Measurements from ENCODE around the gene PTX4. TPM values are rescaled to one million over a fixed set of nuclear protein-coding genes. Genes with fewer than 3 reads are reported as not detected.

Gene PTX4
- total RNA-seq, 1 donor from 2014 or later = not detected

DNA sequence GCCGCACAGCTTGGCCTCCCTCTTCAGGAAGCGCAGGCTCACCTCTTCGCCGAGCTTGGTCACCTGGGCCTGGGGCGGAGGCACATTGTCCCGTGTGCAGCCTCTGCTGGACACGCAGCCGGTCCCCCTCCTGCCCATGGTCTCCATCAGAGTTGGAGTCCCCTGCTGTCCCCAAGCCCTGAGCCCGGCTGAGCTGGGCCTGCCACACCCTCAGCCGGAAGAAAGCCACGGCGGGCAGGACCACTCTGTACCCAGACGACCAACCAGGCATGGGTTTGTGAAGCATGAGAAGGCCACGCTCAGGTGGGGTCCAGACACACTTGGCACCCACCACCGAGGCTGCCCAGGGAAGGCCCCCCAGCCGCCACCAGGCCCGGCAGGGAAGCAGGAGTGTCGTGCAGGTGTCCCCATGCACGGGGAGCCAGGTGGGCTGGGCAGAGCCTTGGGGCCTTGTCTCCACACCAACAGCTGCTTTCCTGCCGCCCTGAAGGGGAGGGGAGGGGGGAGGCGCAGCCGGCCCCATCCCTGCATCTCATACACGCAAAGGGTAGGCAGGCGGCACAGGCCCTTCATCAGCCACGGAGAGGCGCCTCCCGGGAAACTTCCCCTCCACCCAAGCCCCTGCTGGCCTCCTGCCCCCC lies 49.6 kb downstream of the PTX4 start:
- ATAC-seq (no peak), DNase-seq (ENCODE audit: missing footprints) (no peak)
- intact Hi-C loops (cut with DNase I) = no loop called here

DNA sequence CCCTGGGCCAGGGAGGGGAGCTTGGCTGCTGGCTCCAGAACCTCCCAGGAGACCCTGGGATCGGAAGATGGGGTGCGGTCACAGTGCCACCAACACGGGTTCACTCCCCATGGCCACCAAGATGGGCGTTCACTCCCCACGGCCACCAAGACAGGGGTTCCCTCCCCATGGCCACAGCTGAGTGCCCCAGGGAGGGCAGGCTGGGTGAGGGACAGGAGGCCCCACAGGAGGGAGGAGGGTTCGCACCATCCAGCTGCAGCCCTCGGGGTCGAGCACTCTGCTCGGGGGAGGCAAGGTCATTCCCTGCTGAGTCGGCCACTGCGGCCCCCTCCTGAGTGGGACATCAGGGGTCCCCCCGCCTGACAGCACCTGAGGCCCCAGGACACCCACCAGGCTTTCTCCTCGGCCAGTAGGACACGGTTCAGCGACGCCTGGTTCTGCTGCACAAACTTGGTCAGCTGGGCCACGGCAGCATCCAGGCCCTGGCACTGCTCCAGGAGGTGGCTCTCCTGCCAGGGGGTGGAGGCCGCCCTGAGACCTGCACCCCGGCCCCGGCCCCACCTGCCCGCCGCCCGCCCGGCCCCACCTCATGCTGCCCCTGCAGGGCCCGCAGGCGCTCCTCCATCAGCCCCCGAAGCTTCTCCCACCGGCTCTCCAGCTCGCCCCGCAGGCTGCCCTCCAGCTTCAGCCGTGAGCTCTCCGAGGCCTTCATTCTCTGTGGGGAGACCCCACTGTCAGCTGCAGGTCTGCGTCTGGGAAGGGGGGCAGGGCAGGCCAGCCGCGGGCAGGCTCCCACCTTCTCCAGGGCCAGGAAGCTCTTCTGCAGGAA lies 50.3 kb downstream of the PTX4 start:
- DNase-seq (ENCODE audit: missing footprints) (no peak), ATAC-seq (no peak)
- intact Hi-C loops (cut with DNase I) = no loop called here

DNA sequence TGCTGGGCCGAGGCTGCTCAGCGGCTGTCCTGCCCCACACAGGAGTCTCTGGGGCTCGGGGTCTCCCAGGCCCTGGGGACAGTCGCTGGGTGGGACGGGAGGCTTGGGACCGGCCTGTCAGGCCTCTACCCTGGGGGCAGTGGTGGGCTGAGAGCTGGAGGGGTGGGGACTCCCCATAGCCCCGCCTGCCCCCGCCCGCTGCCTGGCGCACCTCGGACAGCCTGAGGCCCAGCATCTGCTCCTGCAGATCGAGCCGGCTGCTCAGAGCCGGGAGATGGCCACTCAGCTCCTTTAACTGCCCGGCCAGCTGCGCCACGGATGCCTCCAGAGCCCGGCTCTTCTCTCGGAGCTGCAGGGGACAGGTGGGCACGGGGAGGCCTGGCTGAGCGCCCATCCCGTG lies 51.1 kb downstream of the PTX4 start:
- ATAC-seq (no peak), DNase-seq (ENCODE audit: missing footprints) (no peak)
- intact Hi-C loops (cut with DNase I) = no loop called here

DNA sequence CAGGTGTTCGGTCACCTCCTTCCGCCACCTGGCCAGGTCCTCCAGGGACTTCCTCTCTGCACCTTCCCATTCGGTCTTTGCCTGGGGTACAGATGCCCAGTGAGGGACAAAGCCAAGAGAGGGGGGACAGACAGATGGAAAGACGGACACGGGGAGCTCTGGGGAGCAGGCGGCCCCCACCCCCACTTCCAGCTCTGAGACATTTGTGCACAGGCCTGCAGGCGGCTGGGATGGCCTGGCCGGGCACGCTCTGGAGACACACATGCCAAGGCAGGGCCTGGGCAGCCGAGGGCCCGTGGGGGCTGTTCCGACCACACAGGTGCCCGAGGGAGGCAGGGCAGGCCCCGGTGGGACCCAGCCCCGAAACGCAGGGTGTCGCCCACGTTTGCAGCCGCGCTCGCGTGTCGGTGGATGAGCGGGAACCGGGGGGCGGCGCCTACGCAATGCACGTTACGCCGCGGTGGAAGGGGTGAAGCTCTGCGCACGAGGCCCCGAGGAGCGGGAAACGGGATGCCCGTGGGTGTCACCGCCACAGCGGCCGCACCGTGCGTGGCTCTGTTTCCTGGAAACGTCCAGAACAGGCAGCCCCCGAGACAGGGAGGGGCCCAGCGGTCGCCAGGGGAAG lies 51.9 kb downstream of the PTX4 start:
- intact Hi-C loops (cut with DNase I) = no loop called here
- ATAC-seq = no peak
- no peak for DNase-seq (ENCODE audit: missing footprints)

DNA sequence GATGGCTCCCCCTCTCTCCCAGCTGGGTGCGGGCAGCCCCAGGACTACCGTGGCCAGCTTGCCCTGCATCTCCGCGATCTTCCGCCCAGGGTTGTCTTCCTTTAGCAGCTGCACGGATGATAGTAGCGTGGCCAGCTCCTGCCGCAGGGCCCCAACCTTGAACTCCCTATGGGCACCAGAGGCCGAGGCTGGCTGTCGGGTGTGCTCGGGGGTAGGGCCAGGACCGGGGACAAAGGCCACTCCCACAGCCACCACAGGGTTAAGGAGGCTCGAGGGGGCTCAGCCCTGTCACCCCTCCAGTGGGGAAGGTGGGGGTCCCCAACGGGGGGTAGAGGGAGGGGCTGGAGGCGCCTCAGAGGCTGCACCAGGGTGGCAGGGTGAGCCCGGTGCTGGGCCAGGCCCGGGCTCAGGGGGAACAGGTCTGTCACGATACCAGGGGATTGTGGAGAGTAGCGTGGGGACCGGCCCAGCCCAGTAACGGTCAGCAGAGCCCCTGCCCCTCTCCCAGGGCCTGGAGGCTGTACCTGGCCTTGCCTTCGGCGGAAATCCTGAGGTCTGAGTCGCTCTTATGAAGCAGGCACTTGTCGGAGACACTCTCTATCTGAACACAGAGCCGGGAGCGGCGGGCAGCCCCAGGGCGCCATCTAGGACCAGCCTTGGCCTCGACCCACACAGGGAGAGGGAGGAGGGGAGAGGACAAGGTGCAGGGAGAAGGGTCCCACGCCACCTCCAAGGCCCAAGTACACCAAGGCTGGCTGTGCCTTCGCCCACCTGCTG lies 52.6 kb downstream of the PTX4 start:
- DNase-seq (ENCODE audit: missing footprints) (no peak), ATAC-seq (no peak)
- intact Hi-C loops (cut with DNase I) = no loop called here

Other genes starting within 250 kb of the PTX4 start
- 9.4 TPM for gene TPSAB1, start 248.2 kb downstream of the PTX4 start, total RNA-seq
- gene TPSD1, start 232.9 kb downstream of the PTX4 start, total RNA-seq = 0.54 TPM
- 89.4 TPM for gene UBE2I, start 179.3 kb downstream of the PTX4 start, total RNA-seq
- 1.9 TPM for gene BAIAP3, start 155.3 kb downstream of the PTX4 start, total RNA-seq
- 54.6 TPM for gene TSR3, start 137.1 kb downstream of the PTX4 start, total RNA-seq
- 35.0 TPM for gene GNPTG, start 137.0 kb downstream of the PTX4 start, total RNA-seq
- gene UNKL, start 74.2 kb downstream of the PTX4 start, total RNA-seq = 11.3 TPM
- 11.3 TPM for gene UQCC4, start 68.2 kb downstream of the PTX4 start, total RNA-seq
- gene PERCC1, start 57.9 kb downstream of the PTX4 start, total RNA-seq = 0.35 TPM
- gene CCDC154, start 44.4 kb downstream of the PTX4 start, total RNA-seq = 1.7 TPM
- 49.5 TPM for gene CLCN7, start 13.9 kb downstream of the PTX4 start, total RNA-seq
- gene TELO2, start 4.4 kb upstream of the PTX4 start, total RNA-seq = 18.9 TPM
- 30.7 TPM for gene TMEM204, start 44.7 kb upstream of the PTX4 start, total RNA-seq
- 7.2 TPM for gene IFT140, start 123.1 kb upstream of the PTX4 start, total RNA-seq
- 9.8 TPM for gene CRAMP1, start 123.4 kb upstream of the PTX4 start, total RNA-seq
- gene JPT2, start 189.3 kb upstream of the PTX4 start, total RNA-seq = 41.5 TPM
- 66.4 TPM for gene MAPK8IP3, start 217.3 kb upstream of the PTX4 start, total RNA-seq